Smooth muscle cell (in vitro differentiated cells): ENCODE results near the gene FAM210B. TPM values are rescaled to one million over a fixed set of nuclear protein-coding genes. Genes with fewer than 3 reads are reported as not detected.
"Not testable (repeated sequence)": the region's sequence is repeated elsewhere in the genome, so short reads cannot be mapped to it uniquely, and the experiment has no call there.

ENCODE experiments used
- DNase-seq: peaks from one replicate; lab custom pipeline; 2025; ENCODE audit not compliant: unreplicated experiment; lab: John Stamatoyannopoulos, UW
- H2AFZ ChIP-seq: fragments of 200-600 bp; sonication (generic); 2 replicates; pipeline ENCODE4 v1.6.0; 2016; ENCODE audit warnings: antibody characterized with exemption, low read depth, mild to moderate bottlenecking
- H3F3A ChIP-seq: fragments of 200-600 bp; sonication (generic); 2 replicates; pipeline ENCODE4 v1.6.0; 2017; ENCODE audit warnings: antibody characterized with exemption, low read depth
- H3K27ac ChIP-seq: fragments of 200-600 bp; sonication (generic); 2 replicates; pipeline ENCODE4 v1.5.1; 2016; ENCODE audit warnings: low read depth, mild to moderate bottlenecking
- H3K27me3 ChIP-seq: fragments of 200-600 bp; sonication (generic); 2 replicates; pipeline ENCODE4 v1.6.1; 2016; ENCODE audit warnings: low read depth, mild to moderate bottlenecking
- H3K36me3 ChIP-seq: fragments of 200-600 bp; sonication (generic); 2 replicates; pipeline ENCODE4 v1.5.1; 2016; ENCODE audit warnings: low read depth
- H3K4me1 ChIP-seq: fragments of 200-600 bp; sonication (generic); 2 replicates; pipeline ENCODE4 v1.5.1; 2016; ENCODE audit warnings: low read depth
- H3K4me2 ChIP-seq: fragments of 200-600 bp; sonication (generic); 2 replicates; pipeline ENCODE4 v1.6.0; 2016; ENCODE audit warnings: mild to moderate bottlenecking
- H3K4me3 ChIP-seq: fragments of 200-600 bp; sonication (generic); 2 replicates; pipeline ENCODE4 v1.5.1; 2016; ENCODE audit warnings: mild to moderate bottlenecking
- H3K79me2 ChIP-seq: fragments of 200-600 bp; sonication (generic); 2 replicates; pipeline ENCODE4 v1.6.0; 2016; ENCODE audit warnings: low read depth, mild to moderate bottlenecking
- H3K9ac ChIP-seq: fragments of 200-600 bp; sonication (generic); 2 replicates; pipeline ENCODE4 v1.6.0; 2016; ENCODE audit warnings: low read depth
- H3K9me3 ChIP-seq: fragments of 200-600 bp; sonication (generic); replicated peaks from 2 replicates; pipeline ENCODE4 v1.5.1; 2016; ENCODE audit warnings: low read depth
- H4K20me1 ChIP-seq: fragments of 200-600 bp; sonication (generic); 2 replicates; pipeline ENCODE4 v1.6.0; 2016; ENCODE audit warnings: low read depth
- WGBS: methylation state at CpG from one replicate; pipeline ENCODE4 v1.1.7; 2016; ENCODE audit warnings: low lambda C conversion rate; 5-methylcytosine and 5-hydroxymethylcytosine counted together
- polyA plus RNA-seq: library from polyadenylated mRNA; unstranded; fragments of >200 nt; fragmentation: Nextera tagmentation; extraction: Ambion mirVana; gene quantifications from 2 replicates; pipeline ENCODE4 v1.2.1, GENCODE V29; 2016
- total RNA-seq: library from RNA; depleted of rRNA; stranded (reverse); fragments of >200 nt; gene quantifications from 2 replicates; pipeline ENCODE4 v1.2.3, GENCODE V29; 2014
- TF ChIP-seq, protein P1 (sequence below): fragments of 200-600 bp; sonication (generic); IDR thresholded peaks from 2 replicates; pipeline ENCODE4 v1.5.1; 2017; ENCODE audit warnings: borderline replicate concordance, mild to moderate bottlenecking, antibody characterized with exemption; ENCODE audit not compliant: insufficient read depth, poor library complexity, severe bottlenecking

FAM210B gene
- total and polyA plus RNA-seq, 2 experiments from 2014 or later, result 32.0 to 38.2 TPM

DNA sequence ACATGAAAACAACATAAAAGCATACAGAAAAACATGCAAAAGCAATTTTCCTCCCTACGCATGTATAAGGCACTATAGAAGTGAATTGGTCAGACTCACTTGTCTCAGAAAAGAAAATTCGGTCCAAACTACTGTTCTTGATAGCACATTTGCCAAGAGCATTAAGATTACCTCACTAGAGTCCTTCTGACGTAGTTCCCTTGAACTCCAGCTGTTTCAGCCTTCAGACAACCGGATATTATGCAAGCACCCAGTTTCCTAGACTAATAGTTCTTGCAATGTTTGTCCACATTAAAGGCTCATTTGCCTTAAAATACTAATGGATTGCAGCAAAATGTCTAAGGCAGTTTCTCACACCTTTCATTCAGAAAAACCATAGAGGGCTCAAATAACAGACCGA, 50.7 kb downstream of the FAM210B start:
- H3F3A ChIP-seq, result no peaks in the 10 kb centered on the region
- H3K4me3 ChIP-seq, result no peak overlapping the region
- H3K4me1 ChIP-seq, result no peaks in the 10 kb centered on the region
- peaks cover 7% of the 10 kb centered on the region for H3K36me3 ChIP-seq
- peaks cover 8% of the 10 kb centered on the region for H3K79me2 ChIP-seq
- H3K27ac ChIP-seq, result no peak overlapping the region
- WGBS, result 87% methylated on average over 5 of the region's 5 CpGs
- H3K27me3 ChIP-seq, result no peaks in the 10 kb centered on the region
- TF ChIP-seq, protein P1, sequence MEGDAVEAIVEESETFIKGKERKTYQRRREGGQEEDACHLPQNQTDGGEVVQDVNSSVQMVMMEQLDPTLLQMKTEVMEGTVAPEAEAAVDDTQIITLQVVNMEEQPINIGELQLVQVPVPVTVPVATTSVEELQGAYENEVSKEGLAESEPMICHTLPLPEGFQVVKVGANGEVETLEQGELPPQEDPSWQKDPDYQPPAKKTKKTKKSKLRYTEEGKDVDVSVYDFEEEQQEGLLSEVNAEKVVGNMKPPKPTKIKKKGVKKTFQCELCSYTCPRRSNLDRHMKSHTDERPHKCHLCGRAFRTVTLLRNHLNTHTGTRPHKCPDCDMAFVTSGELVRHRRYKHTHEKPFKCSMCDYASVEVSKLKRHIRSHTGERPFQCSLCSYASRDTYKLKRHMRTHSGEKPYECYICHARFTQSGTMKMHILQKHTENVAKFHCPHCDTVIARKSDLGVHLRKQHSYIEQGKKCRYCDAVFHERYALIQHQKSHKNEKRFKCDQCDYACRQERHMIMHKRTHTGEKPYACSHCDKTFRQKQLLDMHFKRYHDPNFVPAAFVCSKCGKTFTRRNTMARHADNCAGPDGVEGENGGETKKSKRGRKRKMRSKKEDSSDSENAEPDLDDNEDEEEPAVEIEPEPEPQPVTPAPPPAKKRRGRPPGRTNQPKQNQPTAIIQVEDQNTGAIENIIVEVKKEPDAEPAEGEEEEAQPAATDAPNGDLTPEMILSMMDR, result no peak
- H3K9me3 ChIP-seq, result no peaks in the 10 kb centered on the region
- no peak overlapping the region for H2AFZ ChIP-seq
- DNase-seq, result no peak
- H3K9ac ChIP-seq, result no peak overlapping the region
- H3K4me2 ChIP-seq, result no peak overlapping the region
- H4K20me1 ChIP-seq, result no peaks in the 10 kb centered on the region

DNA sequence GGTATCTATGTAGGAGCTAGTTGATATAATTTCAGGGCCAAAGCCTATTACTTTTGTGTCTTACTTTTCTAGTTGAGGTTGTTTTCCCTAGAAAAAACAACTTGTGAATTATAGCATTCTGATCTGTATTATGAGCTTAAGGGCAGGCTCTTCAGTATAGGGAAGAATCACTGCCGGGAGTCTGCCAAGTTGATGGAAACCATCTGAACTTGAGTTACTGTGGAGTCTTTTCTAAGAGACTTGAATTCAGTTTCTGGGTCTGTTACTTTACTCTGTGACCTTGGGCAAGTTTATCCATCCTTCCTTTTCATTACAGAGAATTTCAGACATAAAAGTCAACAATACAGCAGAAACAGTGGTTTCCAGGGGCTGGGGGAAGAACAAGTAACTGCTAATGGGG, 51.2 kb downstream of the FAM210B start:
- H3K27ac ChIP-seq, result no peak overlapping the region
- no peak overlapping the region for H2AFZ ChIP-seq
- TF ChIP-seq, protein P1, result no peak
- DNase-seq, result no peak
- H3K9me3 ChIP-seq, result no peaks in the 10 kb centered on the region
- peaks cover 6% of the 10 kb centered on the region for H3K79me2 ChIP-seq
- H3K4me3 ChIP-seq, result no peak overlapping the region
- no peaks in the 10 kb centered on the region for H3K4me1 ChIP-seq
- no peaks in the 10 kb centered on the region for H3K27me3 ChIP-seq
- no peaks in the 10 kb centered on the region for H3F3A ChIP-seq
- H3K36me3 ChIP-seq, result peaks cover 7% of the 10 kb centered on the region
- H3K9ac ChIP-seq, result no peak overlapping the region
- no peaks in the 10 kb centered on the region for H4K20me1 ChIP-seq
- WGBS, result 64% methylated on average over 1 of the region's 1 CpG
- H3K4me2 ChIP-seq, result no peak overlapping the region

DNA sequence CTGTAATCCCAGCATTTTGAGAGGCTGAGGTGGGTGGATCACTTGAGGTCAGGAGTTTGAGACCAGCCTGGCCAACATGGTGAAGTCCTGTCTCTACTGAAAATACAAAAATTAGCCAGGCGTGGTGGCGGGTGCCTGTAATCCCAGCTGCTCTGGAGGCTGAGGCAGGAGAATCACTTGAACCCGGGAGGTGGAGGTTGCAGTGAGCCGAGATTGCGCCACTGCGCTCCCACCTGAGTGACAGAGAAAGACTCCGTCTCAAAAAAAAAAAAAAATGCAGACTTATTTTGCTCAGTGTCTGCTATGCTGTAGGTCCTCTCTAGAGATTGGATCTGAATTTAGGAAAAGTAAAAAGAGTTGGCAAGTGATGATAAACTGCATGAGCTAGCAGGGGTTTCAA, 52.5 kb downstream of the FAM210B start:
- H3K9me3 ChIP-seq, H3K36me3 ChIP-seq, H3K4me3 ChIP-seq, DNase-seq, H3F3A ChIP-seq, H2AFZ ChIP-seq, H3K27me3 ChIP-seq, H4K20me1 ChIP-seq, H3K79me2 ChIP-seq, H3K9ac ChIP-seq, H3K4me1 ChIP-seq: not testable (repeated sequence)
- peak overlapping the region; percentile 66 for H3K4me2 ChIP-seq
- 97% methylated on average over 7 of the region's 7 CpGs for WGBS
- H3K27ac ChIP-seq, result peak overlapping the region; percentile 49

DNA sequence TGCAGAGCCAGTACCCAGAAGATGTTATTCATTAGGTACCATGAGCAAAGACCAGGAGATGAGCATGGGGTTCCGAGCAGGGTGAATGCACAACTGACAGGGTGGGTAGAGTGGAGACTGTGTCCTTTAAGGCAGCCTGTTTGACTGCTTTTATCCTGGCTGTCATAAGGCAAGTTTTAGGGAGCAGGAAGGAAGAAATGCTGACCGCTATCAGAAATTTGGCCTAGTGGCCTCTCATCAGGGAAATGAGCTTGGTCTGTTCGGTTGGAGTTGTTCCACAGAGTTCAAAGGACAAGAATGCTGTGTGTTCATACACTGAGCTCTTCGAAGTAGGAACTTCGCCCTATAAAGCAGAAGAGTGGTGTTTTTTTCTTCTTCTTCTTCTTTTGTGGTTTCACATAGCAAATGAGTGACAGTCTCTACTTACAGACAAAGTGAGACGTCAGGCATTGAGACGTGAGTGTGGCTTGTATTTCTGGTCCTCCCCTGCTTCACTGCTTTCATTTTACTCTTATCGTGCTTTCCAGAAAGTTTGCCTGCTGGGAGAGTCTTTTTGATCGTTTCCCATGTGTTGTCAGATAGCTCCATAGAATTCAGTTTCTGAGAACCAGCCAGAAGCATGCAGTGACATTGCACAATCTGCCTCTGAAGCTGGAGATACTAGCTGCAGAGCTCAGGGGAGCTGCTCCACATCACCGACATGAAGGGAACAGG, 53.1 kb downstream of the FAM210B start, which contains the start of gene CASS4:
Gene CASS4 (plus strand): TSS at position 502 of the 714 bp plus-strand sequence. CDS start 199 bp downstream, at position 701.
- no peak within 1 kb of the TSS for H3K9ac ChIP-seq
- no peaks in the 10 kb centered on the region for H3K36me3 ChIP-seq
- H3K79me2 ChIP-seq, result no peaks in the 10 kb centered on the region
- H3K27me3 ChIP-seq, result no peaks in the 10 kb centered on the region
- H3F3A ChIP-seq, result no peaks in the 10 kb centered on the region
- no peak within 1 kb of the TSS for H3K4me3 ChIP-seq
- H3K9me3 ChIP-seq, result no peaks in the 10 kb centered on the region
- DNase-seq, result no peak
- no peaks in the 10 kb centered on the region for H3K4me1 ChIP-seq
- TF ChIP-seq, protein P1, result no peak
- H3K4me2 ChIP-seq, result peak within 1 kb of the TSS; percentile 66
- peak within 1 kb of the TSS; percentile 49 for H3K27ac ChIP-seq
- 52% methylated on average over 10 of the region's 10 CpGs for WGBS
- no peak within 1 kb of the TSS for H2AFZ ChIP-seq
- no peaks in the 10 kb centered on the region for H4K20me1 ChIP-seq
